Esophagus mucosa (tissue), 1 donor: ENCODE measurements around the gene DNMT3B. TPM values are rescaled to one million over a fixed set of nuclear protein-coding genes. Genes with fewer than 3 reads are reported as not detected.
"Not testable (repeated sequence)": the region's sequence is repeated elsewhere in the genome, so short reads cannot be mapped to it uniquely, and the experiment has no call there.

ENCODE experiments used
- ATAC-seq: fragments of 200-7000 bp; cut with Tn5 transposase; one replicate; pipeline ENCODE4 v1.9.1; 2020
- total RNA-seq: library from RNA; stranded (reverse); gene quantifications from one replicate; pipeline ENCODE4 v1.2.4, GENCODE V29; 2023
- donor health status: DM: yes; HTN: yes; CAD: no.

The DNMT3B gene
- total RNA-seq: 0.84 TPM

DNA sequence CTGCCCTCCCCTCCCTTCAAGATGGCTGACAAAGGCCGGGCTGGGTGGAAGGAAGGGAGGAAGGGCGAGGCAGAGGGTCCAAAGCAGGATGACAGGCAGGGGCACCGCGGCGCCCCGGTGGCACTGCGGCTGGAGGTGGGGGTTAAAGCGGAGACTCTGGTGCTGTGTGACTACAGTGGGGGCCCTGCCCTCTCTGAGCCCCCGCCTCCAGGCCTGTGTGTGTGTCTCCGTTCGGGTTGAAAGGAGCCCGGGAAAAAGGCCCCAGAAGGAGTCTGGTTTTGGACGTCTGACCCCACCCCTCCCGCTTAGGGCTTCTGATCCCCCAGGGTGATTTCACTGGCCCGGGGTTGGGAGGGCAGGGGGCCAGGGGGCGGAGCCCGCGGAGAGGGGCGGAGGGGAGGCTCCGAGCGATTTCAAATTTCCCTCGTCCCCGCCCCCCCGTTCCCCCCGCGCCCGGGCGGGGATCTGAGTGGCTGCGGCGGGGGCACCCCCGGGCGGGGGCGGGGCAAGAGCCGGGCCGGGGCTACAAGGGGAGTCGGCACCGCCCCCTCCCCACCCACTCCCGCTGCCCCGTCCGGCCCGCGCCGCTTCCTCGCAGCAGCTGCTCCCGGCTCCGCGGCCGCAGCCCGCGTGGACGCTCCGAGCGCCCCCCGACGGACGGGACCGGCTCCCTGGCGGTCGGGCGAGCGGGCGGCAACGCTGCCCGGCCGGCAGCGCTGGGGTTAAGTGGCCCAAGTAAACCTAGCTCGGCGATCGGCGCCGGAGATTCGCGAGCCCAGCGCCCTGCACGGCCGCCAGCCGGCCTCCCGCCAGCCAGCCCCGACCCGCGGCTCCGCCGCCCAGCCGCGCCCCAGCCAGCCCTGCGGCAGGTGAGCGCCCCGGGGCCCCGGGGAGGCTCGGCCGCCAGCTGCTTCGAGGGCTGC, at the start of gene DNMT3B:
DNMT3B (plus strand) TSS at position 555 of the 923 bp plus-strand sequence. CDS start 17,939 bp downstream, outside the sequence.
- peak; percentile 64 for ATAC-seq

DNA sequence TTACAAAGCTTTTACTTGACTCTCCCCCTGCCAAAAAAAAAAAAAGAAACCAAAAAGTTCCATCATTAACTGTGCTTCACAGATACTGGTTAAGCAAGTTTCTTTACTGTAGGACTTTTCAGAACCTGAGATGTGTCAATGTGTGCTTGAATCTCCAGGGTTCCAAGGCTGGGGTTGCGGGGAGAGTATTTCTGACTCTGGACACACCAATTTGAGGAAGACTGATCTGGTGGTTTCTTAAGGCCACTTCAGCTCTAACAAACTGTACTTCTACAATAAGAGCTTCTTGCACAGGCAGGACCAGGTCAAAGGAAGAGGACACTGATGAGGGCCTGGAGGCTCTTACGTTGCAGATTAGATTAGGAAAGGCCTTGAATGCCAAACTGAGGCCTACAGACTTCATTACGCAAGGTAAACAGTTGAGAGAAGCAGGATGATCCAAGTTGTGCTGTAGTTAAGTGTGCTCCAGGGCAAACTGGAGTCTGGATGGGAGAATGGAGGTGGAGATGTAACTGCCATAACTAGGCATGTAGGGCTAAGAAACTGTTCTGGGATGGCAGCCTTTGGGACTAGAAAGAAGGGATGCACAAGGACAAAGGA, 43.3 kb upstream of the DNMT3B start:
- ATAC-seq: no peak

GRCh38 chr20:32727683-32728082, 34.5 kb upstream of the DNMT3B start:
- no peak for ATAC-seq

DNA sequence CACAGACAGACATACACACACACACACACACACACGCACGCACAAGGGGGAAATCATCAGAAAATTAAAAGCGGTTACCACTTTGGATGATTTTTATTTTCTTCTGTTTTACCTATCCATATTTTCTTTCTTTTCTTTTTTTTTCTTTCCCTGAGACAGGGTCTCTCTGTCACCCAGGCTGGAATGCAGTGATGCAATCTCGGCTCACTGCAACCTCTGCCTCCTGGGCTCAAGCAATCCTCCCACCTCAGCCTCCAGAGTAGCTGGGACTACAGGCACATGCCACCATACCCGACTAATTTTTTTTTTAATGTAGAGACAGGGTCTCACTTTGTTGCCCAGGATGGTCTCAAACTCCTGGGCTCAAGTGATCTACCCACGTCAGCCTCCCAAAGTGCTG, 33.8 kb upstream of the DNMT3B start:
- not testable (repeated sequence) for ATAC-seq

GRCh38 chr20:32729334-32729733, 32.9 kb upstream of the DNMT3B start:
- ATAC-seq: not testable (repeated sequence)

DNA sequence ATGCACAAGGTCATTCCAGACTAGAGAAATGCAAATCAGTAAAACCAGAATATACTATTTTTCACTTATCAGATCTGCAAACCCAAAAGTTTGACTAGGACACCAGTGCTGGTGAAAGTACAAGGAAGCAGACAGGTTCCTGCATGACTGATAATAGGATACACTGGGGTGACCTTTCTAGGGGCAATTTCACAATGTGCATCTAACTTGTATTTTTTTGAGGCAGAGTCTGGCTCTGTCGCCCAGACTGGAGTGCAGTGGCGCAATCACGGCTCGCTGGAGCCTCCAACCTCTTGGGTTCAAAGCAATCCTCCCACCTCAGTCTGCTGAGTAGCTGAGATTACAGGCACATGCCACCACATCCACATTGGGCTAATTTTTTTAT, 30.3 kb upstream of the DNMT3B start:
- peak; percentile 31 for ATAC-seq

DNA sequence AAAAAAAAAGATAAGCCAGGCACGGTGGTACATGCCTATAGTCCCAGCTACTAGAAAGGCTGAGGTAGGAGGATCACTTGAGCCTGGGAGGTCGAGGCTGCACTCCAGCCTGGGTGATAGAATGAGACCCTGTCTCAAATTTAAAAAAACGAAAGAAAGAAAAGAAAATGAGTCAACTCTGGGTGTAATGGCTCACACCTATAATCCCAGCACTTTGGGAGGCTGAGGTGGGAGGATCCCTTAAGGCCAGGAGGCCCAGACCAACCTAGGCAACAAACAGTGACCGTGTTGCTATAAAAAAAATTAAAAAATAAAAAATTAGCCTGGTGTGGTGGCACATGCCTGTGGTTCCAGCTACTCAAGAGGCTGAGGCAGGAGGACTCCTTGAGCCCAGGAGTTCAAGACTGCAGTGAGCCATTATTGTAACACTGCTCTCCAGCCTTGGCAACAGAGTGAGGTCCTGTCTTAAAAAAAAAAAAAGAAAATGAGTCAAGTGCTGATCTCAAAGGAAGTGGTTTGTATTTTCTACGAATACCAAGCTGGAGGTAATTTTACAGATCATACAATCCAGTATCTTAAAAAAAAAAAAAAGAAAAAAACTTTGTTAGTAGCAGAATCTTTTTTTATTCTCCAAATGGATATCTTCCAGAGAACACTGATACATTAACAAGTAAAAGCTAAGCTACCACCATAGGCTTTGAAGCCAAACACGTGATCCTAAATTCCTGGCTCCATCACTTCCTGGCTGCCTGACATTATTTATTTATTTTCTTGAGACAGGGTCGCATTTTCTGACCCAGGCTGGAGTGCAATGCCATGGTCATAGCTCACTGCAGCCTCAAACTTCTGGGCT, 24.6 kb upstream of the DNMT3B start:
- ATAC-seq: no peak

DNA sequence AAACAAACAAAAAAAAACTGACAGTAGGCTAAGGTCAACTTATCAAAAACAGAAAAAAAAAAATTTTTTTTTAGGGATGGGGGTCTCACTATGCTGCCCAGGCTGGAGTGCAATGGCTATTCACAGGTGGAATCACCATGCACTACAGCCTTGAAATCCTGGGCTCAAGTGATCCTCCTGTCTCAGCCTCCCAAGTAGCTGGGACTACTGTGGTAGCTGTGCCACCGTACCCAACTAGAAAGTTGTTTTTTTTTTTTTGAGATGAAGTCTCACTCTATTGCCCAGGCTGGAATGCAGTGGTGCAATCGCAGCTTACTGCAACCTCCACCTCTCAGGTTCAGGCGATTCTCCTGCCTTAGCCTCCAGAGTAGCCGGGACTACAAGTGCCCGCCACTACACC, 21.0 kb upstream of the DNMT3B start:
- ATAC-seq: no peak

DNA sequence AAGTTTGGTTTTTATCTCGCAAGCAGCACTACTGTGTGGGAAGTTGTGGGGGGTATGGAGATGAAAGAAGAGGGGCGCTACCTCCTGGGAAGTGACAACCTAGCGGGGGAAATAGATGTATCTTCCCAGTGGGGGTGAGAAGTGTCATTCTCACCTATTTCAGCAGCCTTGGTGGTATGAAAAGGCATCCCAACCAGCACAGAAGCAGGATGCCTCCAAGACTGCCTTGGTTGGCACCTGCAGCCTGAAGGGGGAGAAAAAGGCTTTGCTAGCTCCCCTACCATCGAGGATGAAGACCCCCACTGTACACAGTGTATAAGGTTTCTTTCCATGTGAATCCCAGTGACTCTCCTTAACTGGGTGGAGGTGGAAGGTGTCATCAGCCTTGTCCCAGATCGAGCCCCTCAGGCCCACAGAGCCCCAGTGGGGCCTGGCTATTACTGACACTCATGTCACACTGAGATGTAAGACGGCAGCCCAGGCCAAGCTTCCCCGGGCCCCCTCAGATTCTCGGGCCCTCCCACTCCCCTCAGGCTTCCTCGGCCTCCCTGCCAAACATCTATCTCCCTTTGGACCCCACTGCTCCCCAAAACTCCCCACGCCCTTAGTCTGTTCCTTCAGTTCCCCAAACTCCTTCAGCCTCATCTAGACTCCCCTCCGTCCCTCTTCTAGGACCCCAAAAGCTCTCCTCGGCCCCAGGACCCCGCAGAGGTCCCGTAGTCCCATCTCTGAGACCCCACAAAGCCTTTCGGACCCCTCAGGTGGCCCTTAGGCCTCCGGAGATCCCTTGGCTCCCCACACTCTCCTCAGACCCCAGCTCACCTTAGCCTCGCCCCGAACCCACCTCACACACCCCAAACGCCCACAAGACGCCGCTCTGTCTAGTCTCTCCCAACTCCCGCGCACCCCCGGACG, 19.6 kb upstream of the DNMT3B start:
- ATAC-seq: peak; percentile 22

GRCh38 chr20:32743237-32744112, 18.7 kb upstream of the DNMT3B start, which contains the start of gene COMMD7:
TSS of gene COMMD7 (minus strand) at chr20:32743467. CDS start at chr20:32743391, 76 bp downstream.
- ATAC-seq: peak; percentile 75

DNA sequence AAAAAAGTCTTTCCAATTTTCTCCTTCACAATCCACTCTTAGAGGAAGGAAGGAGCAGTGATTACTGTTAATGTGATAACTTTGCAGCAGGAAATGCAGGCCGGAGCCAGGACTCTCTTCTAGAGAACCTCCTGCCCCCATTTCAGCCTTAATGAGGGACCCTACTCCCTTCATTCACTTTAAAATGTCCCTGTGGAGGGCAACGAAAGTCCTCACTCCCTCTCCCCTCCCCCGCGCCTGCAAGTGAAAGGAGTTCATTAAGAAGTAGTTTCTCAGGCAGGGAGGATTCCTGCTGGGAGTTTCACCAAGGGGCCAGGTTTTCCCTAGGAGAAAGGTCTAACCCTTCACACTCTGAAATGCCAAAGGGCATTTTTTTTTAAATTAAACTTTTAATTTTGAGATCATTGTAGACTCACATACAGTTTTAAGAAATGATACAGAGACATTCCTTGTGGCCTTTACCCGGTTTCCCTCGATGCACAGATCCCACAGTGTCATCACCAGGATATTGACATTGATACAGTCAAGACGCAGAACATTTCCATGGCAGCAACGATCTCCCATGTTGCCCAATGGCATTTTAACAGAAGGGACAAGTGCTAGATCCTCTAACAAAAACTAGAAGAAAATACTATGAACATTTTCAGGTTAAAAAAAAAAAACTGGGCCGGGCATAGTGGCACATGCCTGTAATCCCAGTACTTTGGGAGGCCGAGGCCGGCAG, 12.1 kb upstream of the DNMT3B start:
- ATAC-seq: no peak

GRCh38 chr20:32751293-32751692, 10.9 kb upstream of the DNMT3B start:
- no peak for ATAC-seq

GRCh38 chr20:32751702-32752457, 10.3 kb upstream of the DNMT3B start:
- no peak for ATAC-seq

- no peak for ATAC-seq
Observed at GRCh38 chr20:32752458-32753250, 9.5 kb upstream of the DNMT3B start.

DNA sequence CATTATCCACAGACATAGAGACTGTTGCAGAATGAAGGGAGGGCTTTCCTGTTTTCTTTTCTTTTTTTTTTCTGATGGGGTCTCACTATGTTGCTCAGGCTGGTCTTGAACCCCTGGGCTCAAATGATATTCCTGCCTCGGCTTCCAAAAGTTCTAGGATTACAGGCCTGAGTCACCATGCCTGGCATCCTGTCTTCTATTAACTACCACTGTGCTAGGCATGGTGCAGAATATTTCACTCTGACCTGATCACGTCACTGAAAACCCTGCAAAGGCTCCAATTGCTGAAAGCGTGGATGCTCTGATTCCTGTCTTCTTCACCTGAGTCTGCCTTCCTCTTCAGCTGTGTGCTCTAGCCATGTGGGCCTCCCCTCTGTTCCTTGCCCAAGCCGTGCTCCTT, 8.5 kb upstream of the DNMT3B start:
- no peak for ATAC-seq

DNA sequence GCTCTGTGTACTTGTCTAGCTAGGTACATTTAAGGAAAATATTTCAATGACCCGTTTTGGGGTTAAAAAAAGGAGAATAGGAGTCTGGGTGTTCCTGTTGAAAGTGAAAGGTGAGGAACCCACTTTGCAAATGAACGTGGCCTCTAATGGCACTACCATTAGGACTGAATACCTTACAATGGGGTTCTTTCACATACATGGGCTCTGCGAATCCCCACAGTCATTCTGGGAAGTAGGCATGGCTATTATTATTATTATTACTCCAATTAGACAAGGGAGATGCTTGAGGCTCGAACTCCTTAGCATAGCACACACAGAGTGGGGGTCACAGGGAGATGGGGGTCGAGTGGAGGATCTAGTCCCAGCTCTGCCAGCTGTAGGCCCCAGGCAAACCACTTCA, 6.0 kb upstream of the DNMT3B start:
- ATAC-seq: no peak

- ATAC-seq: no peak
Observed at GRCh38 chr20:32761417-32761830, 761 bp upstream of the DNMT3B start.

DNA sequence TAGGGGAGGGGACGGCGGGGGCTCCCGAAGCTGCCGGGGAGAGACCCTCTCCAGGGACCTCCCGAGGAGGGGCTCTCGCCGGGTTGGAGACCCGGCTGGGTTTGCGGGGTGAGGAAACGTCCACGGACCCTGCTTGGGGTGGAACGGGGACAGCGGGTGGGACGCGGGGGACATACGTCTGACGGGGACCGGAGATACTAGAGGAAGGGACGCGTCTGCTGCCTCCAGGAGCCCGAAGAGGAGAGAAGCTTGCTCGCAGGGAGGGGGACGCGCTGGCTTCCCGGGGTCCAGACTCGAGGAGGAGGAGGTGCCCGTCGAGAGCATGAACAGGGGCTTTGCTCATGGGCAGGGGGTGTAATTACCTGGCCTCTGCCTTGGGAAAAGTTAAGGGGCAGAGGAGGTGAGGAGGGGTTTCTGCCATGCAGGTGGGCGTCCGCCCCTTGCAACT, 593 bp downstream of the DNMT3B start:
- peak; percentile 6 for ATAC-seq
